Osteoblast (primary cell): Measurements from ENCODE around the gene SPTBN1. TPM values are rescaled to one million over a fixed set of nuclear protein-coding genes. Genes with fewer than 3 reads are reported as not detected.

Experiments used
- DNase-seq: peaks from one replicate; pipeline ENCODE4 v3.0.0; 2011; ENCODE audit warnings: low spot score, mixed read lengths; ENCODE audit not compliant: insufficient read length; ENCODE audit errors: missing footprints
- H2AFZ ChIP-seq: 2 replicates; pipeline ENCODE4 v1.6.0; 2011; ENCODE audit warnings: mild to moderate bottlenecking, low read length
- H3K27ac ChIP-seq: 2 replicates; pipeline ENCODE4 v1.5.1; 2011; ENCODE audit warnings: mild to moderate bottlenecking, low read depth, low read length, moderate library complexity
- H3K27me3 ChIP-seq: 2 replicates; pipeline ENCODE4 v1.6.0; 2012; ENCODE audit warnings: mild to moderate bottlenecking, control low read depth, inconsistent platforms, low read length, moderate library complexity; ENCODE audit not compliant: insufficient read depth
- H3K36me3 ChIP-seq: 2 replicates; pipeline ENCODE4 v1.5.1; 2011; ENCODE audit warnings: mild to moderate bottlenecking, low read length, control low read depth, moderate library complexity; ENCODE audit not compliant: insufficient read depth
- H3K4me1 ChIP-seq: 2 replicates; pipeline ENCODE4 v1.5.1; 2011; ENCODE audit warnings: mild to moderate bottlenecking, low read length, control low read depth, moderate library complexity; ENCODE audit not compliant: insufficient read depth
- H3K4me2 ChIP-seq: 2 replicates; pipeline ENCODE4 v1.6.0; 2011; ENCODE audit warnings: mild to moderate bottlenecking, low read length; ENCODE audit not compliant: insufficient read depth
- H3K4me3 ChIP-seq: fragments of 200-600 bp; sonication (generic); 3 replicates; pipeline ENCODE4 v1.5.1; 2012; ENCODE audit warnings: mild to moderate bottlenecking, low read length, inconsistent platforms; ENCODE audit not compliant: insufficient read depth
- H3K79me2 ChIP-seq: 2 replicates; pipeline ENCODE4 v1.6.0; 2012; ENCODE audit warnings: mild to moderate bottlenecking, low read length, control low read depth, inconsistent platforms; ENCODE audit not compliant: insufficient read depth
- H3K9me3 ChIP-seq: 2 replicates; pipeline ENCODE4 v1.5.1; 2011; ENCODE audit warnings: low read depth, low read length, control low read depth
- H4K20me1 ChIP-seq: 2 replicates; pipeline ENCODE4 v1.6.0; 2012; ENCODE audit warnings: mild to moderate bottlenecking, low read length, control low read depth; ENCODE audit not compliant: insufficient read depth
- total RNA-seq: library from RNA; depleted of rRNA; stranded (reverse); fragments of >200 nt; gene quantifications from 2 replicates; pipeline ENCODE4 v1.2.3, GENCODE V29; 2012
- TF ChIP-seq, protein P1 (sequence below): IDR thresholded peaks from 2 replicates; pipeline ENCODE4 v1.5.1; 2011; ENCODE audit warnings: mild to moderate bottlenecking, low read depth, low read length, moderate library complexity; ENCODE audit errors: extremely low read depth

The SPTBN1 gene
- total RNA-seq, 1 donor: 249 TPM

DNA sequence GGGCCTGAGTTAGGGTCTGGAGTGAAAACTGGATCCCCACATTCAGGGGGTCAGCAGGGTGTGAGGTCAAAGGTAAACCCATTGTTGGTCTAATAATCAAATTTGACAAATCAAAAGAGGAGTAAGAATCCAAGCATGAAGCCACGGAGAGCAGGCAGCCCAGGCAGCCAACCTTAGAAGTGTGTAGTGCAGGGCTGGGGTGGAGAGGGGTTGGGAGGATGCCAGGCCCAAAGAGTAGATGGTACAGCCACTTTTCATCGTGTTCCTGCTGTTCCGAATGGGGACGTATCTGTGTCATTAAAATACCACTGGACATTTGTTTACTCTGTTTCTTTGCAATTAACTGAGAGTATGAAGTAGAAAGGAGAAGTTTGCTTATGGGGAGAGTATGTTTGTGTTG, 16.5 kb upstream of the SPTBN1 start:
- TF ChIP-seq, protein P1, sequence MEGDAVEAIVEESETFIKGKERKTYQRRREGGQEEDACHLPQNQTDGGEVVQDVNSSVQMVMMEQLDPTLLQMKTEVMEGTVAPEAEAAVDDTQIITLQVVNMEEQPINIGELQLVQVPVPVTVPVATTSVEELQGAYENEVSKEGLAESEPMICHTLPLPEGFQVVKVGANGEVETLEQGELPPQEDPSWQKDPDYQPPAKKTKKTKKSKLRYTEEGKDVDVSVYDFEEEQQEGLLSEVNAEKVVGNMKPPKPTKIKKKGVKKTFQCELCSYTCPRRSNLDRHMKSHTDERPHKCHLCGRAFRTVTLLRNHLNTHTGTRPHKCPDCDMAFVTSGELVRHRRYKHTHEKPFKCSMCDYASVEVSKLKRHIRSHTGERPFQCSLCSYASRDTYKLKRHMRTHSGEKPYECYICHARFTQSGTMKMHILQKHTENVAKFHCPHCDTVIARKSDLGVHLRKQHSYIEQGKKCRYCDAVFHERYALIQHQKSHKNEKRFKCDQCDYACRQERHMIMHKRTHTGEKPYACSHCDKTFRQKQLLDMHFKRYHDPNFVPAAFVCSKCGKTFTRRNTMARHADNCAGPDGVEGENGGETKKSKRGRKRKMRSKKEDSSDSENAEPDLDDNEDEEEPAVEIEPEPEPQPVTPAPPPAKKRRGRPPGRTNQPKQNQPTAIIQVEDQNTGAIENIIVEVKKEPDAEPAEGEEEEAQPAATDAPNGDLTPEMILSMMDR: no peak
- Histone ChIP-seq H3K27ac (no peak overlapping the region), H3K4me2 (no peak overlapping the region), H3K79me2 (no peaks in the 10 kb centered on the region), H2AFZ (no peak overlapping the region), H3K27me3 (no peaks in the 10 kb centered on the region), H3K36me3 (no peaks in the 10 kb centered on the region), H3K4me1 (no peaks in the 10 kb centered on the region), H4K20me1 (no peaks in the 10 kb centered on the region), H3K9me3 (no peaks in the 10 kb centered on the region), H3K4me3 (no peak overlapping the region)
- DNase-seq: no peak

DNA sequence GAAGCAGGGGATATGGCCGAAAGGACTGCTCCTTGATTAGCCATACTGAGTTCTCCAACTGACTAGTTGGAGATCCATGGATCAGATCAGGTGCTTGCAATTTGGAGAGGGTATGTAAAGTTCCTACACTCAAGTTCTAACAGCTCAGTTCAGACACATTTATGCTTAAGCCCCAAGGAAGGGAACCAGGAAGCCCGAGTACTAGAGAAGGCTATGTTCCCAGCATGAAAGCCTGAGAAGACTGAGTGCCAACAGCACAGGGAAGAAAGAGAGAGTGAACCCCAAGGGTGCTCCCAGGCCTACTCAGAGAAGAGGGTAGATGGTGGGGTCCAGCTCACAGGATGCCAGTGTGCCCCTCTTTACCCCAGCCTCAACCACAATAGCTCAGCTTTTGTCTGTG, 16.1 kb upstream of the SPTBN1 start:
- Histone ChIP-seq H3K27me3 (no peaks in the 10 kb centered on the region), H4K20me1 (no peaks in the 10 kb centered on the region), H3K9me3 (no peaks in the 10 kb centered on the region), H3K4me2 (no peak overlapping the region), H3K36me3 (no peaks in the 10 kb centered on the region), H3K4me3 (no peak overlapping the region), H2AFZ (peak overlapping the region; percentile 1), H3K79me2 (no peaks in the 10 kb centered on the region), H3K4me1 (no peaks in the 10 kb centered on the region), H3K27ac (no peak overlapping the region)
- DNase-seq: no peak
- TF ChIP-seq, protein P1: no peak

DNA sequence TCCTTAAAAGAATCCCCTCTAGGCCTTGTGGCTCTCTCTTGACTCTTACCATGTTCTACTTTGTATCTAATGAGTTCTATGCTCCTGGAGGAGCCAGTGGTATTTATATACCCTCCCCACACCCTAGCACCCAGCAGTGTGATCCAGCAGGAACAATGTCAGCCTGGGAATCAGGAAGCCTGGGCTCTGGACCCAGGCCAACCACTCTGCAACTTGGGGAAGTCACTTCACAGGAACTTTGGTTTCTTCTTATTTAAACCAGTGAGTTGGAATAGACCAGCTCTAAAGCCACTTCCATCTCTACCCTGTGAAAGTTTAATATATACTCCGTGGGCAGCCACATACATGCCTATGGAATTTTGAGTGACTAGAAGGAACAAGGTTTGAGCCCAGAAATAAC, 11.6 kb upstream of the SPTBN1 start:
- H4K20me1 ChIP-seq: no peaks in the 10 kb centered on the region
- TF ChIP-seq, protein P1: no peak
- H3K79me2 ChIP-seq: no peaks in the 10 kb centered on the region
- H3K9me3 ChIP-seq: no peaks in the 10 kb centered on the region
- no peak overlapping the region for H2AFZ ChIP-seq
- H3K4me3 ChIP-seq: no peak overlapping the region
- H3K27me3 ChIP-seq: no peaks in the 10 kb centered on the region
- no peaks in the 10 kb centered on the region for H3K4me1 ChIP-seq
- no peak overlapping the region for H3K27ac ChIP-seq
- DNase-seq: no peak
- H3K36me3 ChIP-seq: no peaks in the 10 kb centered on the region
- H3K4me2 ChIP-seq: no peak overlapping the region

DNA sequence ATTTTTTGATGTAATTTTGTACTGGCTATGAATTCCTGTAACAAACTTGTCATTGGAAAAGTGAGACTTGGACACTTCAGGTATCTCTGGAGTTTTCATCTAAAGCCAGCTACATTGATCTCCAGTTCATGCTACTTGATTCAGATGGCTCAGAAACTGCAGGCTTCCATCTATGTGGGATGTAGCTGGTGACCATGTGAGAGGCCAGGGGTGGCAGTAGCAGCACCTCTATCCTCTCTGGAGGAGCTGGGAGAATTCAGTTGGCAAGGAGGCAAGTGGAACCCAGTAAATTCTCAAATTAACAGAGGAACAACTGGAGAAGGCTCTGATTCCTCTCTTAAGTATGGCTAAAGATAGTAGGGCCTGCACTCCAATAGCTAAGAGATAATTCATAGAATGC, 10.0 kb upstream of the SPTBN1 start:
- no peak overlapping the region for H3K4me2 ChIP-seq
- no peaks in the 10 kb centered on the region for H3K27me3 ChIP-seq
- H2AFZ ChIP-seq: no peak overlapping the region
- H3K79me2 ChIP-seq: no peaks in the 10 kb centered on the region
- no peaks in the 10 kb centered on the region for H3K9me3 ChIP-seq
- H3K27ac ChIP-seq: no peak overlapping the region
- no peaks in the 10 kb centered on the region for H3K4me1 ChIP-seq
- no peak for DNase-seq
- no peaks in the 10 kb centered on the region for H3K36me3 ChIP-seq
- TF ChIP-seq, protein P1: no peak
- no peak overlapping the region for H3K4me3 ChIP-seq
- no peaks in the 10 kb centered on the region for H4K20me1 ChIP-seq
